Measurements from ENCODE around the gene CACNA1E. TPM values are rescaled to one million over a fixed set of nuclear protein-coding genes. Genes with fewer than 3 reads are reported as not detected.

The CACNA1E gene
- total and polyA plus RNA-seq, 2 of the 13 experiments (the other 11 are each of a cell fraction or from before 2014, with no cell fraction given): not detected

GRCh38 chr1:181664543-181664942 lies 181.2 kb downstream of the CACNA1E start:
- Histone ChIP-seq H3K36me3 (replicated peaks in 1 of 2; ENCODE audit: control insufficient read depth in 1 of 2, insufficient read depth in 2 of 2, low read length in 2 of 2) (no peaks in the 10 kb centered on the region), H4K20me1 (ENCODE audit: insufficient read depth, low read length) (no peaks in the 10 kb centered on the region), H3K4me3 (replicated peaks in 1 of 3; ENCODE audit: insufficient read depth in 1 of 3, low read depth in 2 of 3, low read length in 3 of 3) (no peak overlapping the region), H2AFZ (ENCODE audit: low read length) (no peak overlapping the region), H3K79me2 (ENCODE audit: insufficient read depth, low read length) (no peaks in the 10 kb centered on the region), H3K4me2 (ENCODE audit: low read depth, low read length) (no peak overlapping the region), H3K27me3 (ENCODE audit: control insufficient read depth in 1 of 2, insufficient read depth in 2 of 2, low read length in 2 of 2) (no peaks in the 10 kb centered on the region; a peak in 1 of 5 replicates), H3K4me1 (ENCODE audit: insufficient read depth, low read length) (peaks cover 10% of the 10 kb centered on the region), H3K9ac (ENCODE audit: insufficient read depth, low read depth, low read length) (no peak overlapping the region), H3K9me3 (ENCODE audit: low read length) (peaks cover 18% of the 10 kb centered on the region; the same call in 1 of the 2 replicates), H3K27ac (ENCODE audit: extremely low read length, insufficient read depth, low read length) (no peak overlapping the region)
- intact Hi-C loops (cut with micrococcal nuclease; ENCODE audit: unreplicated experiment): no loop called here
- CTCF ChIA-PET (ENCODE audit: low intra/inter-chr PET ratio, low total read pairs): no interaction called here
- WGBS (ENCODE audit: low lambda C conversion rate): 3% methylated on average over 2 of the region's 2 CpGs
- no peak for DNase-seq (ENCODE audit: low spot score)
- no peak for ATAC-seq
- in situ Hi-C loops (cut with HindIII; ENCODE audit: extremely low pct_ligation_motif_present, low pct_unique_long_range_greater_than_20kb): no loop called here
- TF ChIP-seq ZNF503 (CRISPR knock-in tag; IDR thresholded peaks at IDR 0.05): no peak
- no peak for TF ChIP-seq BATF2 (CRISPR knock-in tag; IDR thresholded peaks at IDR 0.05)
- TF ChIP-seq ZNF75D (CRISPR knock-in tag; IDR thresholded peaks at IDR 0.05; ENCODE audit: borderline replicate concordance): no peak
- TF ChIP-seq MTA1 (CRISPR knock-in tag; IDR thresholded peaks at IDR 0.05; ENCODE audit: borderline replicate concordance): no peak
- no peak for TF ChIP-seq SMAD9 (CRISPR knock-in tag; IDR thresholded peaks at IDR 0.05)
- no peak for TF ChIP-seq HMGA1 (CRISPR knock-in tag; conservative IDR thresholded peaks at IDR 0.05)
- no peak for TF ChIP-seq SRF (IDR thresholded peaks at IDR 0.05; ENCODE audit: low read depth, low read length)
- TF ChIP-seq ZNF782 (CRISPR knock-in tag; IDR thresholded peaks at IDR 0.05; ENCODE audit: borderline replicate concordance): no peak
- TF ChIP-seq MAF1 (CRISPR knock-in tag; IDR thresholded peaks at IDR 0.05; ENCODE audit: borderline replicate concordance): no peak
- TF ChIP-seq ZFYVE20 (CRISPR knock-in tag; IDR thresholded peaks at IDR 0.05; ENCODE audit: borderline replicate concordance, low read depth): no peak
- POLR2A ChIA-PET: no interaction called here
- no TSS peak for BruUV-seq (replicated peaks)
- no peak for FAIRE-seq

All from HepG2 (cell line).